Measurements from ENCODE around the gene CD4.

CD4 gene

DNA sequence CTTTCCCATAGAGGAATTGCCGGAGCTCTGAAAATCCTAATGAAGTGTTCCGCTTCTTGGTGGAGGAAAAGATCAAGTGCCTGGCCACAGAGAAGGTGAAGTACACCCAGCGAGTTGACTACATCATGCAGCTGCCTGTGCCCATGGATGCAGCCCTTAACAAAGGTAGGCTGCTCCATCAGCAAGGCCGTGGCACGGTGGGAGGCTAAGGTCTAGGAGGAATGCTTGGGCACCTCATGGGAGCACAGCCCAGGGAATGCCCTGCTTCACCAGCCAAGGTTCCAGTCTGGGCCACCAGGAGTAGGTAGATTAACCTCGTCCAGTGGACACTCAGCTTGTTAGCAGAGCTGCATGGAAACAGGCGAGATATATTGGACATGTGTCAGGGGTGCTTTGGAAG lies 71.6 kb downstream of the CD4 start:
- Histone ChIP-seq H3K27me3 (ENCODE audit: control insufficient read depth, low read length) (no peaks in the 10 kb centered on the region), H3K79me2 (ENCODE audit: control insufficient read depth, low read length) (no peaks in the 10 kb centered on the region), H4K20me1 (ENCODE audit: control insufficient read depth, insufficient read depth, low read depth, low read length) (no peaks in the 10 kb centered on the region), H3K36me3 (ENCODE audit: control insufficient read depth, low read length) (peaks cover 93% of the 10 kb centered on the region), H3K9me3 (ENCODE audit: control insufficient read depth, insufficient read depth, low read length) (no peaks in the 10 kb centered on the region), H3K9me2 (replicated peaks; ENCODE audit: control insufficient read depth, low read length) (no peaks in the 10 kb centered on the region), H3K4me2 (ENCODE audit: low read length) (no peak overlapping the region), H3K4me1 (ENCODE audit: control insufficient read depth, low read length) (no peaks in the 10 kb centered on the region), H3K4me3 (ENCODE audit: low read length) (no peak overlapping the region), H3F3A (ENCODE audit: control insufficient read depth, insufficient read depth) (no peaks in the 10 kb centered on the region), H3K27ac (ENCODE audit: low read depth, low read length) (no peak overlapping the region)
- TF ChIP-seq CTCF (IDR thresholded peaks at IDR 0.05; ENCODE audit: low read depth, low read length, poor library complexity, severe bottlenecking) (no peak), EZH2phosphoT487 (IDR thresholded peaks at IDR 0.05; ENCODE audit: borderline replicate concordance, low read length) (no peak)

GRCh38 chr12:6861391-6861790 lies 72.1 kb downstream of the CD4 start:
- H3K4me1 ChIP-seq (ENCODE audit: control insufficient read depth, low read length), result peaks cover 1% of the 10 kb centered on the region
- TF ChIP-seq CTCF (IDR thresholded peaks at IDR 0.05; ENCODE audit: low read depth, low read length, poor library complexity, severe bottlenecking) (no peak), EZH2phosphoT487 (IDR thresholded peaks at IDR 0.05; ENCODE audit: borderline replicate concordance, low read length) (no peak)
- H3F3A ChIP-seq (ENCODE audit: control insufficient read depth, insufficient read depth), result no peaks in the 10 kb centered on the region
- no peak overlapping the region for H3K27ac ChIP-seq (ENCODE audit: low read depth, low read length)
- H3K9me2 ChIP-seq (replicated peaks; ENCODE audit: control insufficient read depth, low read length), result no peaks in the 10 kb centered on the region
- no peaks in the 10 kb centered on the region for H3K79me2 ChIP-seq (ENCODE audit: control insufficient read depth, low read length)
- peaks cover 92% of the 10 kb centered on the region for H3K36me3 ChIP-seq (ENCODE audit: control insufficient read depth, low read length)
- H3K27me3 ChIP-seq (ENCODE audit: control insufficient read depth, low read length), result no peaks in the 10 kb centered on the region
- H4K20me1 ChIP-seq (ENCODE audit: control insufficient read depth, insufficient read depth, low read depth, low read length), result no peaks in the 10 kb centered on the region
- no peak overlapping the region for H3K4me3 ChIP-seq (ENCODE audit: low read length)
- no peak overlapping the region for H3K4me2 ChIP-seq (ENCODE audit: low read length)
- H3K9me3 ChIP-seq (ENCODE audit: control insufficient read depth, insufficient read depth, low read length), result no peaks in the 10 kb centered on the region

DNA sequence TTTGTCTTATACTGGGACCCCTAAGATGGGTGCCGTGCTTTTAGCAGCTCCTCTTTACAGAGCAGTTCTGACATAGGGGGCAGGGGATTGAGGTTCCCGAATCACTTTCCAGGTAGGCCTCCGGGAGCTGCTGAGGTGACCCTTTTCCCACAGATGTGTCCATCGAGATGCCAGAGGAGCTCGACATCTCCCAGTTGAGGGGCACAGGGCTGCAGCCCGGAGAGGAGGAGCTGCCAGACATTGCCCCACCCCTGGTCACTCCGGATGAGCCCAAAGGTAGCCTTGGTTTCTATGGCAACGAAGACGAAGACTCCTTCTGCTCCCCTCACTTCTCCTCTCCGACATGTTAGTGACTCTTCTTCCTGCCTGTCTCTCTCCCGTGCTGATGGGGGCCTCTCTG lies 73.7 kb downstream of the CD4 start:
- Histone ChIP-seq H3K79me2 (ENCODE audit: control insufficient read depth, low read length) (peaks cover 13% of the 10 kb centered on the region), H3K4me2 (ENCODE audit: low read length) (no peak overlapping the region), H4K20me1 (ENCODE audit: control insufficient read depth, insufficient read depth, low read depth, low read length) (peaks cover under 1% of the 10 kb centered on the region; the same call in 1 of the 2 replicates), H3K9me2 (replicated peaks; ENCODE audit: control insufficient read depth, low read length) (no peaks in the 10 kb centered on the region), H3K36me3 (ENCODE audit: control insufficient read depth, low read length) (peaks cover 87% of the 10 kb centered on the region), H3F3A (ENCODE audit: control insufficient read depth, insufficient read depth) (no peaks in the 10 kb centered on the region; the same call in 1 of the 2 replicates), H3K27ac (ENCODE audit: low read depth, low read length) (no peak overlapping the region), H3K9me3 (ENCODE audit: control insufficient read depth, insufficient read depth, low read length) (no peaks in the 10 kb centered on the region), H3K27me3 (ENCODE audit: control insufficient read depth, low read length) (no peaks in the 10 kb centered on the region), H3K4me3 (ENCODE audit: low read length) (no peak overlapping the region), H3K4me1 (ENCODE audit: control insufficient read depth, low read length) (peaks cover 9% of the 10 kb centered on the region)
- TF ChIP-seq CTCF (IDR thresholded peaks at IDR 0.05; ENCODE audit: low read depth, low read length, poor library complexity, severe bottlenecking) (no peak), EZH2phosphoT487 (IDR thresholded peaks at IDR 0.05; ENCODE audit: borderline replicate concordance, low read length) (no peak)
